ENCODE data around the gene SURF1. TPM values are rescaled to one million over a fixed set of nuclear protein-coding genes. Genes with fewer than 3 reads are reported as not detected.

SURF1 gene
- polyA plus RNA-seq, 1 donor: 30.6 TPM

- no peak for DNase-seq (ENCODE audit: low read depth)
Measured at GRCh38 chr9:133362359-133363044, 6.2 kb upstream of the SURF1 start.

GRCh38 chr9:133361507-133362092, 5.3 kb upstream of the SURF1 start:
- no peak for DNase-seq (ENCODE audit: low read depth)

- no peak for DNase-seq (ENCODE audit: low read depth)
Measured at GRCh38 chr9:133360400-133361393, 4.4 kb upstream of the SURF1 start.

GRCh38 chr9:133359399-133360175, 3.3 kb upstream of the SURF1 start:
- DNase-seq (ENCODE audit: low read depth): no peak

- no peak for DNase-seq (ENCODE audit: low read depth)
Measured at GRCh38 chr9:133357656-133358055, 1.4 kb upstream of the SURF1 start.

GRCh38 chr9:133355881-133356357, 368 bp downstream of the SURF1 start:
- DNase-seq (ENCODE audit: low read depth): no peak

- DNase-seq (ENCODE audit: low read depth): no peak
Measured at GRCh38 chr9:133354766-133355165, 1.5 kb downstream of the SURF1 start.

- DNase-seq (ENCODE audit: low read depth): no peak
Measured at GRCh38 chr9:133353548-133353947, 2.7 kb downstream of the SURF1 start.

GRCh38 chr9:133352635-133353340, 3.5 kb downstream of the SURF1 start:
- no peak for DNase-seq (ENCODE audit: low read depth)

- no peak for DNase-seq (ENCODE audit: low read depth)
Measured at GRCh38 chr9:133351908-133352634, 4.2 kb downstream of the SURF1 start.

- no peak for DNase-seq (ENCODE audit: low read depth)
Measured at GRCh38 chr9:133351526-133351907, 4.8 kb downstream of the SURF1 start.

GRCh38 chr9:133349965-133350616, 6.2 kb downstream of the SURF1 start:
- DNase-seq (ENCODE audit: low read depth): no peak

- no peak for DNase-seq (ENCODE audit: low read depth)
Measured at GRCh38 chr9:133348718-133349573, 7.3 kb downstream of the SURF1 start.

GRCh38 chr9:133347985-133348717, 8.1 kb downstream of the SURF1 start, which contains the start of the genes MED22 and RPL7A:
Gene MED22, minus strand, starts transcription at chr9:133348131. Its CDS starts 1,469 bp downstream, at chr9:133346662.
Gene RPL7A, plus strand, starts transcription at chr9:133348218. Its CDS starts 26 bp downstream, at chr9:133348244.
- DNase-seq (ENCODE audit: low read depth): peak; percentile 96

- no peak for DNase-seq (ENCODE audit: low read depth)
Measured at GRCh38 chr9:133347515-133347984, 8.7 kb downstream of the SURF1 start.

GRCh38 chr9:133346021-133346785, 10.1 kb downstream of the SURF1 start:
- no peak for DNase-seq (ENCODE audit: low read depth)

- no peak for DNase-seq (ENCODE audit: low read depth)
Measured at GRCh38 chr9:133345596-133345995, 10.7 kb downstream of the SURF1 start.

All from forelimb muscle (tissue), 1 donor.